ENCODE measurements around the gene PRXL2B.

DNA sequence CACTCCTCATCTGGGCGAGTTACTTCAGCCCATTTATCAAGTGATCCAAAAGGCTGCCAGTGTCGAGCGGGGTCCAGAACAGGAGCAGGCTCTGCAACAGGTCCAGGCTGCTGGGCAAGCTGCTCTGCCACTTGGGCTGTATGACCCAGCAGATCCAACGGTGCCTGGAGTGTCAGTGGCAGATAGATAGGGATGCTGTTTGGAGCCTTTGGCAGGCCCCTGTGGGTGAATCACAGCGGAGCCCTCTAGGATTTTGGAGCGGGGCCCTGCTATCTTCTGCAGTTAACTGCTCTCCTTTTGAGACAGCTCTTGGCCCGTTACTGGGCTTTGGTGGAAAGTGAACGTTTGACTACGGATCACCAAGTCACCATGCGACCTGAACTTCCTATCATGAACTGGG, 38.7 kb downstream of the PRXL2B start:
- TF ChIP-seq RAD21 (IDR thresholded peaks at IDR 0.05), result no peak
- TF ChIP-seq, protein P1, sequence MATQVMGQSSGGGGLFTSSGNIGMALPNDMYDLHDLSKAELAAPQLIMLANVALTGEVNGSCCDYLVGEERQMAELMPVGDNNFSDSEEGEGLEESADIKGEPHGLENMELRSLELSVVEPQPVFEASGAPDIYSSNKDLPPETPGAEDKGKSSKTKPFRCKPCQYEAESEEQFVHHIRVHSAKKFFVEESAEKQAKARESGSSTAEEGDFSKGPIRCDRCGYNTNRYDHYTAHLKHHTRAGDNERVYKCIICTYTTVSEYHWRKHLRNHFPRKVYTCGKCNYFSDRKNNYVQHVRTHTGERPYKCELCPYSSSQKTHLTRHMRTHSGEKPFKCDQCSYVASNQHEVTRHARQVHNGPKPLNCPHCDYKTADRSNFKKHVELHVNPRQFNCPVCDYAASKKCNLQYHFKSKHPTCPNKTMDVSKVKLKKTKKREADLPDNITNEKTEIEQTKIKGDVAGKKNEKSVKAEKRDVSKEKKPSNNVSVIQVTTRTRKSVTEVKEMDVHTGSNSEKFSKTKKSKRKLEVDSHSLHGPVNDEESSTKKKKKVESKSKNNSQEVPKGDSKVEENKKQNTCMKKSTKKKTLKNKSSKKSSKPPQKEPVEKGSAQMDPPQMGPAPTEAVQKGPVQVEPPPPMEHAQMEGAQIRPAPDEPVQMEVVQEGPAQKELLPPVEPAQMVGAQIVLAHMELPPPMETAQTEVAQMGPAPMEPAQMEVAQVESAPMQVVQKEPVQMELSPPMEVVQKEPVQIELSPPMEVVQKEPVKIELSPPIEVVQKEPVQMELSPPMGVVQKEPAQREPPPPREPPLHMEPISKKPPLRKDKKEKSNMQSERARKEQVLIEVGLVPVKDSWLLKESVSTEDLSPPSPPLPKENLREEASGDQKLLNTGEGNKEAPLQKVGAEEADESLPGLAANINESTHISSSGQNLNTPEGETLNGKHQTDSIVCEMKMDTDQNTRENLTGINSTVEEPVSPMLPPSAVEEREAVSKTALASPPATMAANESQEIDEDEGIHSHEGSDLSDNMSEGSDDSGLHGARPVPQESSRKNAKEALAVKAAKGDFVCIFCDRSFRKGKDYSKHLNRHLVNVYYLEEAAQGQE (IDR thresholded peaks at IDR 0.05), result no peak
- TF ChIP-seq, protein P2, sequence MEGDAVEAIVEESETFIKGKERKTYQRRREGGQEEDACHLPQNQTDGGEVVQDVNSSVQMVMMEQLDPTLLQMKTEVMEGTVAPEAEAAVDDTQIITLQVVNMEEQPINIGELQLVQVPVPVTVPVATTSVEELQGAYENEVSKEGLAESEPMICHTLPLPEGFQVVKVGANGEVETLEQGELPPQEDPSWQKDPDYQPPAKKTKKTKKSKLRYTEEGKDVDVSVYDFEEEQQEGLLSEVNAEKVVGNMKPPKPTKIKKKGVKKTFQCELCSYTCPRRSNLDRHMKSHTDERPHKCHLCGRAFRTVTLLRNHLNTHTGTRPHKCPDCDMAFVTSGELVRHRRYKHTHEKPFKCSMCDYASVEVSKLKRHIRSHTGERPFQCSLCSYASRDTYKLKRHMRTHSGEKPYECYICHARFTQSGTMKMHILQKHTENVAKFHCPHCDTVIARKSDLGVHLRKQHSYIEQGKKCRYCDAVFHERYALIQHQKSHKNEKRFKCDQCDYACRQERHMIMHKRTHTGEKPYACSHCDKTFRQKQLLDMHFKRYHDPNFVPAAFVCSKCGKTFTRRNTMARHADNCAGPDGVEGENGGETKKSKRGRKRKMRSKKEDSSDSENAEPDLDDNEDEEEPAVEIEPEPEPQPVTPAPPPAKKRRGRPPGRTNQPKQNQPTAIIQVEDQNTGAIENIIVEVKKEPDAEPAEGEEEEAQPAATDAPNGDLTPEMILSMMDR (IDR thresholded peaks at IDR 0.05; ENCODE audit: low read depth, low read length, missing input control), result no peak
- no peak for TF ChIP-seq YY1 (IDR thresholded peaks at IDR 0.05)
- no peak for TF ChIP-seq TAF1 (conservative IDR thresholded peaks at IDR 0.05)
- TF ChIP-seq FOXA1 (IDR thresholded peaks at IDR 0.05), result no peak
- TF ChIP-seq, protein P3, sequence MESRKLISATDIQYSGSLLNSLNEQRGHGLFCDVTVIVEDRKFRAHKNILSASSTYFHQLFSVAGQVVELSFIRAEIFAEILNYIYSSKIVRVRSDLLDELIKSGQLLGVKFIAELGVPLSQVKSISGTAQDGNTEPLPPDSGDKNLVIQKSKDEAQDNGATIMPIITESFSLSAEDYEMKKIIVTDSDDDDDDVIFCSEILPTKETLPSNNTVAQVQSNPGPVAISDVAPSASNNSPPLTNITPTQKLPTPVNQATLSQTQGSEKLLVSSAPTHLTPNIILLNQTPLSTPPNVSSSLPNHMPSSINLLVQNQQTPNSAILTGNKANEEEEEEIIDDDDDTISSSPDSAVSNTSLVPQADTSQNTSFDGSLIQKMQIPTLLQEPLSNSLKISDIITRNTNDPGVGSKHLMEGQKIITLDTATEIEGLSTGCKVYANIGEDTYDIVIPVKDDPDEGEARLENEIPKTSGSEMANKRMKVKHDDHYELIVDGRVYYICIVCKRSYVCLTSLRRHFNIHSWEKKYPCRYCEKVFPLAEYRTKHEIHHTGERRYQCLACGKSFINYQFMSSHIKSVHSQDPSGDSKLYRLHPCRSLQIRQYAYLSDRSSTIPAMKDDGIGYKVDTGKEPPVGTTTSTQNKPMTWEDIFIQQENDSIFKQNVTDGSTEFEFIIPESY (IDR thresholded peaks at IDR 0.05), result no peak
- TF ChIP-seq EGR1 (IDR thresholded peaks at IDR 0.05; ENCODE audit: low read depth in 2 of 2), result no peak
- no peak for TF ChIP-seq RXRA (IDR thresholded peaks at IDR 0.05)
- TF ChIP-seq, protein P4, sequence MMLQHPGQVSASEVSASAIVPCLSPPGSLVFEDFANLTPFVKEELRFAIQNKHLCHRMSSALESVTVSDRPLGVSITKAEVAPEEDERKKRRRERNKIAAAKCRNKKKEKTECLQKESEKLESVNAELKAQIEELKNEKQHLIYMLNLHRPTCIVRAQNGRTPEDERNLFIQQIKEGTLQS (IDR thresholded peaks at IDR 0.05), result no peak
- TF ChIP-seq SP1 (IDR thresholded peaks at IDR 0.05), result no peak
- no peak for TF ChIP-seq FOXA2 (IDR thresholded peaks at IDR 0.05)
- TF ChIP-seq, protein P5, sequence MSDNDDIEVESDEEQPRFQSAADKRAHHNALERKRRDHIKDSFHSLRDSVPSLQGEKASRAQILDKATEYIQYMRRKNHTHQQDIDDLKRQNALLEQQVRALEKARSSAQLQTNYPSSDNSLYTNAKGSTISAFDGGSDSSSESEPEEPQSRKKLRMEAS (IDR thresholded peaks at IDR 0.05), result no peak
